Heart left ventricle (tissue), 16 donors: ENCODE measurements around the gene ZDHHC20. TPM values are rescaled to one million over a fixed set of nuclear protein-coding genes. Genes with fewer than 3 reads are reported as not detected.
A peak's percentile ranks its signal among the peaks of the same experiment; 100 is the strongest.

Source experiments
- ATAC-seq, 4 donors: fragments of 200-7000 bp; cut with Tn5 transposase; one replicate each; pipeline ENCODE4 v1.9.1; 2020 to 2022; ENCODE audit warnings: moderate library complexity in 4 of 4, mild to moderate bottlenecking in 3 of 4, moderate number of reproducible peaks in 1 of 4
- DNase-seq, 5 donors: peaks; one replicate each; pipeline ENCODE4 v3.0.0-alpha.2; 2020
- H3K27ac ChIP-seq, 12 donors: fragments of 200-600 bp; sonication (generic) in 4 of 12; one replicate each; pipeline versions ENCODE4 v1.5.0 to v1.8.0; 2016 to 2022; ENCODE audit warnings: mild to moderate bottlenecking in 2 of 12
- H3K27me3 ChIP-seq, 9 donors: fragments of 200-600 bp; sonication (generic) in 2 of 9; one replicate each; pipeline versions ENCODE4 v1.5.1 to v1.8.0; 2016 to 2022; ENCODE audit warnings: mild to moderate bottlenecking in 3 of 9
- H3K36me3 ChIP-seq, 9 donors: fragments of 200-600 bp; sonication (generic) in 2 of 9; one replicate each; pipeline versions ENCODE4 v1.5.0 to v1.8.0; 2018 to 2022; ENCODE audit warnings: mild to moderate bottlenecking in 2 of 9
- H3K4me1 ChIP-seq, 12 donors: fragments of 200-600 bp; sonication (generic) in 4 of 12; one replicate each; pipeline versions ENCODE4 v1.5.0 to v1.8.0; 2016 to 2022; ENCODE audit warnings: mild to moderate bottlenecking in 3 of 12
- H3K4me3 ChIP-seq, 12 donors: fragments of 200-600 bp; sonication (generic) in 4 of 12; one replicate each; pipeline versions ENCODE4 v1.5.0 to v1.8.0; 2017 to 2022; ENCODE audit warnings: mild to moderate bottlenecking in 9 of 12, moderate library complexity in 4 of 12
- H3K9me3 ChIP-seq, 12 donors: fragments of 200-600 bp; sonication (generic) in 4 of 12; one replicate each; pipeline versions ENCODE4 v1.5.0 to v1.8.0; 2016 to 2022; ENCODE audit warnings: mild to moderate bottlenecking in 1 of 12
- CTCF ChIP-seq, 12 donors: fragments of 200-600 bp; sonication (generic) in 4 of 12; IDR thresholded peaks; one replicate each; pipeline versions ENCODE4 v1.5.0 to v1.8.0; 2018 to 2022; ENCODE audit warnings: antibody characterized with exemption in 12 of 12, mild to moderate bottlenecking in 5 of 12
- POLR2A ChIP-seq, 2 donors: fragments of 450-650 bp; IDR thresholded peaks; one replicate each; pipeline ENCODE4 v1.6.1; 2017; ENCODE audit warnings: antibody characterized with exemption in 2 of 2, mild to moderate bottlenecking in 2 of 2, moderate library complexity in 2 of 2
- WGBS, 4 donors: extraction: QIAGEN DNeasy Blood & Tissue Kit in 2 of 4; methylation state at CpG; one replicate each; pipeline versions ENCODE4 v1.1.5 to v1.1.7; 2013 to 2018; 5-methylcytosine and 5-hydroxymethylcytosine counted together
- intact Hi-C, 10 donors: fragments of 100-400 bp; cut with DNase I; formaldehyde crosslinking; loops; one replicate each; pipeline versions ENCODE4 v1.11.1 to v1.14.2; 2022
- polyA plus RNA-seq, 2 donors: library from polyadenylated mRNA; stranded (reverse); fragments of 200-250 nt; gene quantifications; one replicate each; pipeline ENCODE4 v1.2.3, GENCODE V29; 2013
- total RNA-seq, 9 donors: library from RNA; depleted of rRNA in 2 of 9; stranded (reverse); fragments of >200 nt in 2 of 9; fragmentation: NEBNext Ultra II Directional in 3 of 9; extraction: Animal tissue kit (Norgen Biotek cat#: 25700) in 3 of 9; gene quantifications; one replicate each; pipeline versions ENCODE4 v1.1.0 to v1.2.4, GENCODE V29; 2016 to 2023
- donor health status: ischemic (EF 13 %, LVEDD 7.1; RV severe dilation, severe dysfunction).
- donor health status: healthy with polysubstance abuse.
- donor health status: DM: no; HTN: yes; CAD: no.
- donor health status: DM: no; HTN: no; CAD: no.
- donor health status: ischemic (EF 25% LVEDD 6.9; RV normal size, moderate dysfunction).
- donor health status: ischemic (EF 25% LVEDD 5.7; RV mildly dilated, moderate dysfunction).
- donor health status: healthy.
- donor health status: DM: yes; HTN: yes; CAD: no.
- donor health status: ischemic (EF 35%, LVEDD 5.7; RV mildly dilated, moderate dysfunction).
- donor health status: nonischemic (EF 11% LVEDD 7.7; RV severe dilation, severe dysfunction).
- donor health status: DM: yes; HTN: yes; CAD: no.
- donor health status: PGD.
- donor health status: ischemic (EF 29% LVEDD 5.4; RV normal size, mild dysfunction).
- donor health status: nonischemic (EF 23%, LVEDD 6.1; RV moderate dilation, normal function).

ZDHHC20 gene
- total and polyA plus RNA-seq, 11 donors = 6.2 to 36.4 (median 16.8) TPM

- Histone ChIP-seq H3K36me3 (no peaks in the 10 kb centered on the region), H3K4me1 (peaks cover 0 to 15% (median 8%) of the 10 kb centered on the region in 12 donors), H3K4me3 (peak overlapping the region in 11 of 12 donors; percentile 2 to 59 (median 50)), H3K27ac (peak overlapping the region in 6 of 12 donors; percentile 13 to 51 (median 41)), H3K9me3 (no peaks in the 10 kb centered on the region), H3K27me3 (no peaks in the 10 kb centered on the region)
- TF ChIP-seq CTCF (IDR thresholded peaks at IDR 0.05) (peak; percentile 94 to 99 (median 97)), POLR2A (IDR thresholded peaks at IDR 0.05) (no peak)
- DNase-seq = peak; percentile 82 to 89 (median 83)
- intact Hi-C loops = loop anchor here (1.0 to 10.0 kb wide), 11 partner anchors 92 to 535 kb away; partner anchors contain the start of genes MRPL57 (in 1 of the 10) and SKA3 (in 1 of the 10)
- peak; percentile 59 to 85 (median 74) for ATAC-seq
- 7 to 10% (median 7%) methylated on average over 18 of the region's 18 CpGs for WGBS, 4 donors
Observed at GRCh38 chr13:21476893-21477472, 17.9 kb upstream of the ZDHHC20 start.

- H3K27me3 ChIP-seq = no peaks in the 10 kb centered on the region
- H3K9me3 ChIP-seq = peaks cover 0 to 14% (median 0%) of the 10 kb centered on the region in 12 donors
- 66 to 70% (median 68%) methylated on average over 6 of the region's 6 CpGs for WGBS, 4 donors
- ATAC-seq (no peak), DNase-seq (no peak)
- intact Hi-C loops = loop anchor here in 8 of 10 donors (5.0 to 10.0 kb wide), 5 partner anchors 90 to 533 kb away; no protein-coding TSS in a partner anchor
- no peak overlapping the region for H3K27ac ChIP-seq
- no peaks in the 10 kb centered on the region for H3K36me3 ChIP-seq
- TF ChIP-seq POLR2A (IDR thresholded peaks at IDR 0.05) = no peak
- no peak for TF ChIP-seq CTCF (IDR thresholded peaks at IDR 0.05)
- H3K4me1 ChIP-seq = peaks cover 0 to 15% (median 8%) of the 10 kb centered on the region in 12 donors
- no peak overlapping the region for H3K4me3 ChIP-seq
Observed at GRCh38 chr13:21475115-21475514, 16.0 kb upstream of the ZDHHC20 start.

- no peak for DNase-seq
- no peak overlapping the region for H3K4me3 ChIP-seq
- H3K36me3 ChIP-seq = no peaks in the 10 kb centered on the region
- no peaks in the 10 kb centered on the region for H3K27me3 ChIP-seq
- ATAC-seq = no peak
- no peaks in the 10 kb centered on the region for H3K4me1 ChIP-seq
- H3K27ac ChIP-seq = no peak overlapping the region
- TF ChIP-seq CTCF (IDR thresholded peaks at IDR 0.05) (no peak), POLR2A (IDR thresholded peaks at IDR 0.05) (no peak)
- intact Hi-C loops = loop anchor here in 1 of 10 donors (10.0 kb wide), 1 partner anchor 86 kb away; no protein-coding TSS in a partner anchor
- H3K9me3 ChIP-seq = peaks cover 0 to 14% (median 0%) of the 10 kb centered on the region in 12 donors
Observed at GRCh38 chr13:21470785-21471184, 11.7 kb upstream of the ZDHHC20 start.

GRCh38 chr13:21466527-21466926, 7.4 kb upstream of the ZDHHC20 start:
- TF ChIP-seq CTCF (IDR thresholded peaks at IDR 0.05) = no peak
- no peak for TF ChIP-seq POLR2A (IDR thresholded peaks at IDR 0.05)
- no peak for ATAC-seq

More at GRCh38 chr13:21466527-21466926, 7.4 kb upstream of the ZDHHC20 start:
- H3K36me3 ChIP-seq = no peaks in the 10 kb centered on the region
- DNase-seq = no peak
- 62 to 69% (median 65%) methylated on average over 7 of the region's 7 CpGs for WGBS, 4 donors
- H3K27me3 ChIP-seq = no peaks in the 10 kb centered on the region
- no peak overlapping the region for H3K4me3 ChIP-seq
- H3K27ac ChIP-seq = no peak overlapping the region
- H3K4me1 ChIP-seq = no peaks in the 10 kb centered on the region
- intact Hi-C loops = loop anchor here in 1 of 10 donors (10.0 kb wide), 1 partner anchor 72 kb away; no protein-coding TSS in a partner anchor
- peaks cover 0 to 14% (median 0%) of the 10 kb centered on the region in 12 donors for H3K9me3 ChIP-seq
